Kidney (tissue), 14 donors: ENCODE measurements around the gene MKNK1. TPM values are rescaled to one million over a fixed set of nuclear protein-coding genes. Genes with fewer than 3 reads are reported as not detected.

Experiments
- DNase-seq, 5 donors: peaks; one replicate each; pipeline ENCODE4 v3.0.0-alpha.2; 2013 to 2020
- FAIRE-seq: peaks from 2 replicates; lab custom pipeline; 2012; peaks lifted over from hg19 to GRCh38; lab: Jason Lieb, UNC
- H3K27ac ChIP-seq, 2 donors: one replicate each; pipeline ENCODE4 v1.7.0; 2013; ENCODE audit warnings: low read depth in 2 of 2, low read length in 2 of 2, inconsistent platforms in 1 of 2
- H3K27me3 ChIP-seq: one replicate; pipeline ENCODE4 v1.7.1; 2013; ENCODE audit warnings: low read length, inconsistent platforms; ENCODE audit not compliant: control insufficient read depth, insufficient read depth
- H3K36me3 ChIP-seq, 3 donors: one replicate each; pipeline versions ENCODE4 v1.7.0 to v1.7.1; 2013; ENCODE audit warnings: low read length in 3 of 3, control low read depth in 1 of 3, inconsistent platforms in 1 of 3; ENCODE audit not compliant: insufficient read depth in 3 of 3, control insufficient read depth in 2 of 3
- H3K4me1 ChIP-seq, 3 donors: one replicate each; pipeline versions ENCODE4 v1.7.0 to v1.7.1; 2013; ENCODE audit warnings: low read length in 3 of 3, inconsistent platforms in 1 of 3, low read depth in 1 of 3; ENCODE audit not compliant: control insufficient read depth in 2 of 3, insufficient read depth in 2 of 3
- H3K4me3 ChIP-seq, 3 donors: one replicate each; pipeline versions ENCODE4 v1.7.0 to v1.8.1; 2013; ENCODE audit warnings: low read length in 3 of 3, control low read depth in 1 of 3, inconsistent platforms in 1 of 3
- H3K9ac ChIP-seq, 3 donors: one replicate each; pipeline versions ENCODE4 v1.7.0 to v1.7.1; 2013; ENCODE audit warnings: low read length in 3 of 3, control low read depth in 1 of 3, inconsistent platforms in 1 of 3
- H3K9me3 ChIP-seq, 3 donors: one replicate each; pipeline versions ENCODE4 v1.7.0 to v1.7.1; 2013; ENCODE audit warnings: low read length in 3 of 3, control low read depth in 1 of 3, inconsistent platforms in 1 of 3; ENCODE audit not compliant: control insufficient read depth in 2 of 3, insufficient read depth in 1 of 3
- CTCF ChIP-seq: IDR thresholded peaks from 3 replicates; pipeline ENCODE4 v1.5.1; 2012; ENCODE audit warnings: mild to moderate bottlenecking, moderate library complexity, borderline replicate concordance; ENCODE audit not compliant: insufficient read depth; ENCODE audit errors: extremely low read depth
- intact Hi-C: fragments of 100-400 bp; cut with DNase I; formaldehyde crosslinking; loops from one replicate; pipeline ENCODE4 v1.11.1; 2022
- polyA plus RNA-seq: library from polyadenylated mRNA; stranded (reverse); fragments of 350-450 nt; fragmentation: Illumina TruSeq; extraction: RNeasy Lipid Tissue Mini Kit (QIAGEN cat#74804); gene quantifications from one replicate; pipeline ENCODE4 v1.2.3, GENCODE V29; 2014; ENCODE audit warnings: low read depth, low replicate concordance; ENCODE audit not compliant: insufficient read depth
- total RNA-seq: library from RNA; stranded (reverse); fragmentation: NEBNext Ultra II Directional; extraction: Animal tissue kit (Norgen Biotek cat#: 25700); gene quantifications from one replicate; pipeline ENCODE4 v1.2.1, GENCODE V29; 2021
- donor health status: control.
- donor health status: control.
- donor health status: control.
- donor health status: control.
- donor health status: control.
- donor health status: DM: yes; HTN: yes; CAD: no.
- donor health status: Normal renal cell carcinoma (clear cell type).

MKNK1 gene
- total and polyA plus RNA-seq, 2 donors from 2014 or later = 17.5 to 49.7 TPM

DNA sequence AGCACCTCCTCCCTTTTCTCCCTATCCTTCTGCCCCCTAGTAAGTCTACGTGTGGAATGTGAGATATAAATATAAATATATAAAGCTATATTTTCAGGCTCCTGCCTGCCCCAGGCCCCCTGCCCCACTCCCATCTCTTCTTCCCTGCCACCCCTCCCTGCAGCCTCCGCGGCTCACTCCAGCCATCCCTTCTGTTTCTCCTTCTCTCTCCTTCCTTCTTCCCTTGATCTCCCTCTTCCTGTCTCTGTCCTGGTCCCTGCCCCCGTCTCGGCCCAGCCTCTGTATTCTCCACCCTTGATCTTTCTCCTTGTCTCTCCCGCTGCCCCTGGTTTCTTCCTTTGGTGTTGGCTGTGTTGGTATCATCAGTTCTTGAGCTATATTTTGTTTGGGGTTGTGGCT is 91.3 kb downstream of the MKNK1 start:
- no peak for TF ChIP-seq CTCF
- Histone ChIP-seq H3K27me3 (peaks cover 2% of the 10 kb centered on the region), H3K36me3 (no peaks in the 10 kb centered on the region), H3K9ac (no peak overlapping the region), H3K4me3 (no peak overlapping the region), H3K9me3 (no peaks in the 10 kb centered on the region), H3K4me1 (peaks cover 0 to 6% (median 0%) of the 10 kb centered on the region in 3 donors), H3K27ac (no peak overlapping the region)
- FAIRE-seq (no peak), DNase-seq (peak in 1 of 5 donors; percentile 32)
- intact Hi-C loops = no loop called here

- FAIRE-seq (no peak), DNase-seq (peak in 1 of 5 donors; percentile 73)
- Histone ChIP-seq H3K36me3 (no peaks in the 10 kb centered on the region), H3K9ac (no peak overlapping the region), H3K9me3 (no peaks in the 10 kb centered on the region), H3K4me3 (no peak overlapping the region), H3K27ac (no peak overlapping the region), H3K27me3 (peaks cover 2% of the 10 kb centered on the region), H3K4me1 (peaks cover 0 to 6% (median 0%) of the 10 kb centered on the region in 3 donors)
- TF ChIP-seq CTCF = no peak
- intact Hi-C loops = no loop called here
These were observed 91.8 kb downstream of the MKNK1 start for GRCh38 chr1:46512135-46512791.

GRCh38 chr1:46510998-46511365 is 93.1 kb downstream of the MKNK1 start:
- H3K9ac ChIP-seq = no peak overlapping the region
- no peaks in the 10 kb centered on the region for H3K4me1 ChIP-seq
- DNase-seq (peak in 1 of 5 donors; percentile 43), FAIRE-seq (no peak)
- H3K36me3 ChIP-seq = no peaks in the 10 kb centered on the region
- no peak overlapping the region for H3K4me3 ChIP-seq
- no peak for TF ChIP-seq CTCF
- intact Hi-C loops = no loop called here
- H3K9me3 ChIP-seq = no peaks in the 10 kb centered on the region
- H3K27ac ChIP-seq = no peak overlapping the region
- no peaks in the 10 kb centered on the region for H3K27me3 ChIP-seq
